Measurements from ENCODE around the gene EPRS1. TPM values are rescaled to one million over a fixed set of nuclear protein-coding genes. Genes with fewer than 3 reads are reported as not detected.

The EPRS1 gene
- total and polyA plus RNA-seq, 4 donors, result 42.6 to 99.0 (median 55.0) TPM

GRCh38 chr1:220031287-220031686 lies 15.0 kb downstream of the EPRS1 start:
- TF ChIP-seq, protein P1, sequence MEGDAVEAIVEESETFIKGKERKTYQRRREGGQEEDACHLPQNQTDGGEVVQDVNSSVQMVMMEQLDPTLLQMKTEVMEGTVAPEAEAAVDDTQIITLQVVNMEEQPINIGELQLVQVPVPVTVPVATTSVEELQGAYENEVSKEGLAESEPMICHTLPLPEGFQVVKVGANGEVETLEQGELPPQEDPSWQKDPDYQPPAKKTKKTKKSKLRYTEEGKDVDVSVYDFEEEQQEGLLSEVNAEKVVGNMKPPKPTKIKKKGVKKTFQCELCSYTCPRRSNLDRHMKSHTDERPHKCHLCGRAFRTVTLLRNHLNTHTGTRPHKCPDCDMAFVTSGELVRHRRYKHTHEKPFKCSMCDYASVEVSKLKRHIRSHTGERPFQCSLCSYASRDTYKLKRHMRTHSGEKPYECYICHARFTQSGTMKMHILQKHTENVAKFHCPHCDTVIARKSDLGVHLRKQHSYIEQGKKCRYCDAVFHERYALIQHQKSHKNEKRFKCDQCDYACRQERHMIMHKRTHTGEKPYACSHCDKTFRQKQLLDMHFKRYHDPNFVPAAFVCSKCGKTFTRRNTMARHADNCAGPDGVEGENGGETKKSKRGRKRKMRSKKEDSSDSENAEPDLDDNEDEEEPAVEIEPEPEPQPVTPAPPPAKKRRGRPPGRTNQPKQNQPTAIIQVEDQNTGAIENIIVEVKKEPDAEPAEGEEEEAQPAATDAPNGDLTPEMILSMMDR (IDR thresholded peaks at IDR 0.05; ENCODE audit: control extremely low read depth, extremely low read depth), result no peak
- no peak overlapping the region for H3K4me3 ChIP-seq
- DNase-seq (no peak), ATAC-seq (ENCODE audit: insufficient read depth, low FRiP score) (no peak)
- H3K4me1 ChIP-seq (ENCODE audit: control insufficient read depth in 5 of 5, insufficient read depth in 5 of 5, low read length in 5 of 5), result no peaks in the 10 kb centered on the region
- no peak overlapping the region for H3K27ac ChIP-seq (ENCODE audit: low read depth in 1 of 2, low read length in 1 of 2)
- no peaks in the 10 kb centered on the region for H3K9me3 ChIP-seq (ENCODE audit: control insufficient read depth in 4 of 4, insufficient read depth in 3 of 4, low read length in 3 of 4)
- peaks cover 7 to 19% (median 15%) of the 10 kb centered on the region in 4 donors for H3K36me3 ChIP-seq (ENCODE audit: control insufficient read depth in 4 of 4, insufficient read depth in 4 of 4, low read length in 4 of 4)
- WGBS, 2 donors, result 87 to 91% methylated on average over 2 of the region's 2 CpGs
- H3K27me3 ChIP-seq (ENCODE audit: control insufficient read depth in 3 of 3, insufficient read depth in 3 of 3, low read length in 2 of 3), result no peaks in the 10 kb centered on the region
- no peak overlapping the region for H3K9ac ChIP-seq (ENCODE audit: insufficient read depth in 1 of 2, low read length in 2 of 2)

DNA sequence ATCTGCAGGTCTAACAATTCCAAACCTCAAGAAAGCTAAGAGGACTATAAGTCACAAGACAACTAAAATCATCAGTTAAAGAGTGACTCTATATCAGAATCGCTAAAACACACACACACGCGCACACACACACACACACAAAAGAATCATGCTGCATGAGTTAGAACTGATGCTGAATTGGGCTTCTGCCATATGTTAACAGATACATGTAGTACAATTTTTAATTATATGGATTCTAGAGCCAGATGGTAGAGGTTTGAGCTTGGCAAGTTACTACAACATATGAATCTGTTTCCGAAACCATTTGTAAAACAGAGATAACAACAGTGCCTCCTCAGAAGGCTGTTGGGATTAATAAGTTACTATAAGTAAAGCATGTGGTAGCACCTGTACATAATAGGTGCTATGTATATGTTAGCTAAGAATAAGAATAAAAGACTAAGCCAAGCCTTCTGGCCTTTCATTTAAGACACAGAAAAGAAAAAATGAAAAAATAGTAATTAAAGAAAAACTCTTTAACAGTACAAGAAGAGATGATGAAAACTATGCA lies 17.9 kb downstream of the EPRS1 start:
- Histone ChIP-seq H3K27ac (ENCODE audit: low read depth in 1 of 2, low read length in 1 of 2) (no peak overlapping the region), H3K9me3 (ENCODE audit: control insufficient read depth in 4 of 4, insufficient read depth in 3 of 4, low read length in 3 of 4) (no peaks in the 10 kb centered on the region), H3K4me3 (no peak overlapping the region), H3K9ac (ENCODE audit: insufficient read depth in 1 of 2, low read length in 2 of 2) (no peak overlapping the region), H3K36me3 (ENCODE audit: control insufficient read depth in 4 of 4, insufficient read depth in 4 of 4, low read length in 4 of 4) (peaks cover 7 to 22% (median 18%) of the 10 kb centered on the region in 4 donors), H3K4me1 (ENCODE audit: control insufficient read depth in 5 of 5, insufficient read depth in 5 of 5, low read length in 5 of 5) (no peaks in the 10 kb centered on the region), H3K27me3 (ENCODE audit: control insufficient read depth in 3 of 3, insufficient read depth in 3 of 3, low read length in 2 of 3) (no peaks in the 10 kb centered on the region)
- TF ChIP-seq, protein P1 (IDR thresholded peaks at IDR 0.05; ENCODE audit: control extremely low read depth, extremely low read depth), result no peak
- 89 to 94% methylated on average over 4 of the region's 4 CpGs for WGBS, 2 donors
- DNase-seq (peak in 1 of 3 donors; percentile 20), ATAC-seq (ENCODE audit: insufficient read depth, low FRiP score) (no peak)

- Histone ChIP-seq H3K9ac (ENCODE audit: insufficient read depth in 1 of 2, low read length in 2 of 2) (no peak overlapping the region), H3K27me3 (ENCODE audit: control insufficient read depth in 3 of 3, insufficient read depth in 3 of 3, low read length in 2 of 3) (no peaks in the 10 kb centered on the region), H3K4me1 (ENCODE audit: control insufficient read depth in 5 of 5, insufficient read depth in 5 of 5, low read length in 5 of 5) (no peaks in the 10 kb centered on the region), H3K27ac (ENCODE audit: low read depth in 1 of 2, low read length in 1 of 2) (no peak overlapping the region), H3K9me3 (ENCODE audit: control insufficient read depth in 4 of 4, insufficient read depth in 3 of 4, low read length in 3 of 4) (no peaks in the 10 kb centered on the region), H3K36me3 (ENCODE audit: control insufficient read depth in 4 of 4, insufficient read depth in 4 of 4, low read length in 4 of 4) (peaks cover 3 to 28% (median 24%) of the 10 kb centered on the region in 4 donors), H3K4me3 (no peak overlapping the region)
- TF ChIP-seq, protein P1 (IDR thresholded peaks at IDR 0.05; ENCODE audit: control extremely low read depth, extremely low read depth), result no peak
- no peak for ATAC-seq (ENCODE audit: insufficient read depth, low FRiP score)
- no peak for DNase-seq
Measured at GRCh38 chr1:220019071-220019470, 27.2 kb downstream of the EPRS1 start.

DNA sequence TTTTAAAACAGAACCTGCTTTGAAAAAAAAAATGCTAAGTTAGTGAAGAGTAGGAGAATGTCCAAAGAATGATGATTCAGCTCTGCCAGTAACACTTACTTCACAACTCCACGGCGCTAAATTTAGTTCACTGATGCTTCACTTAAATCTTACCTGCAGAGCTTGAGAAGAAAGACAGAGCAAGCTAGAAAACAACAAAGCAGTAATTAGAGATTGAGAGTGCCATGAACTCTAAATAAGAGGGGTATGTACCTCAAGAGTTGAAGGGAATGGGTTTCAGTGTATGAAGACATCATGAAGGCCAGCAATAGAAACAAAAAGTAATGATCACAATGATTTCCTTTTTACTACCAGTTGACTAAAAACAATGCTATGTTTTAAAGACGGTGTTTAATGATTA lies 32.8 kb downstream of the EPRS1 start:
- WGBS, 2 donors, result 86 to 96% methylated on average over 3 of the region's 3 CpGs
- Histone ChIP-seq H3K9me3 (ENCODE audit: control insufficient read depth in 4 of 4, insufficient read depth in 3 of 4, low read length in 3 of 4) (no peaks in the 10 kb centered on the region), H3K4me1 (ENCODE audit: control insufficient read depth in 5 of 5, insufficient read depth in 5 of 5, low read length in 5 of 5) (no peaks in the 10 kb centered on the region), H3K36me3 (ENCODE audit: control insufficient read depth in 4 of 4, insufficient read depth in 4 of 4, low read length in 4 of 4) (peaks cover 6 to 27% (median 16%) of the 10 kb centered on the region in 4 donors), H3K4me3 (no peak overlapping the region), H3K9ac (ENCODE audit: insufficient read depth in 1 of 2, low read length in 2 of 2) (no peak overlapping the region), H3K27me3 (ENCODE audit: control insufficient read depth in 3 of 3, insufficient read depth in 3 of 3, low read length in 2 of 3) (no peaks in the 10 kb centered on the region), H3K27ac (ENCODE audit: low read depth in 1 of 2, low read length in 1 of 2) (no peak overlapping the region)
- ATAC-seq (ENCODE audit: insufficient read depth, low FRiP score), result no peak
- TF ChIP-seq, protein P1 (IDR thresholded peaks at IDR 0.05; ENCODE audit: control extremely low read depth, extremely low read depth), result no peak
- DNase-seq, result no peak

Data from lung (tissue), 12 donors.